SK-N-SH treated with all-trans-retinoic acid at 6 μM for 48 hours (cell line): ENCODE measurements around the gene CYTH4.

Experiments used
- ATAC-seq: fragments of 200-7000 bp; cut with Tn5 transposase; 3 replicates; pipeline ENCODE4 v1.9.1; 2020; ENCODE audit warnings: mild to moderate bottlenecking, moderate library complexity
- ARNTL ChIP-seq: fragments of 450-650 bp; formaldehyde crosslinking; IDR thresholded peaks from 2 replicates; pipeline ENCODE4 v1.5.0; 2020; ENCODE audit warnings: low read depth, mild to moderate bottlenecking, moderate library complexity, borderline replicate concordance
- BACH2 ChIP-seq: fragments of 250-450 bp; sonication (Bioruptor Pico); IDR thresholded peaks from 2 replicates; pipeline ENCODE4 v1.9.0; 2021; ENCODE audit warnings: mild to moderate bottlenecking, borderline replicate concordance
- CREB5 ChIP-seq: fragments of 250-450 bp; sonication (Bioruptor Pico); IDR thresholded peaks from 2 replicates; pipeline ENCODE4 v1.5.1; 2020; ENCODE audit warnings: low read depth, mild to moderate bottlenecking, moderate library complexity
- CSDC2 ChIP-seq: fragments of 250-450 bp; sonication (Bioruptor Pico); IDR thresholded peaks from 2 replicates; pipeline ENCODE4 v1.5.0; 2020; ENCODE audit warnings: mild to moderate bottlenecking, moderate library complexity
- CSRNP3 ChIP-seq: fragments of 250-450 bp; sonication (Bioruptor Pico); IDR thresholded peaks from 2 replicates; pipeline ENCODE4 v1.5.1; 2021; ENCODE audit warnings: mild to moderate bottlenecking, moderate library complexity
- ESRRG ChIP-seq: fragments of 250-450 bp; sonication (Bioruptor Pico); IDR thresholded peaks from 2 replicates; pipeline ENCODE4 v1.6.1; 2021; ENCODE audit warnings: mild to moderate bottlenecking
- GLIS3 ChIP-seq: fragments of 250-450 bp; sonication (Bioruptor Pico); IDR thresholded peaks from 2 replicates; pipeline ENCODE4 v1.5.0; 2020; ENCODE audit warnings: mild to moderate bottlenecking, moderate library complexity
- ISL1 ChIP-seq: fragments of 250-450 bp; sonication (Bioruptor Pico); IDR thresholded peaks from 2 replicates; pipeline ENCODE4 v2.1.2; 2022; ENCODE audit warnings: mild to moderate bottlenecking, moderate library complexity
- OSR1 ChIP-seq: fragments of 250-450 bp; sonication (Bioruptor Pico); IDR thresholded peaks from 2 replicates; pipeline ENCODE4 v1.8.0; 2022; ENCODE audit warnings: moderate library complexity, mild to moderate bottlenecking, inconsistent platforms
- PATZ1 ChIP-seq: fragments of 250-450 bp; sonication (Bioruptor Pico); IDR thresholded peaks from 2 replicates; pipeline ENCODE4 v1.8.0; 2020; ENCODE audit warnings: mild to moderate bottlenecking, moderate library complexity, borderline replicate concordance
- PPARA ChIP-seq: fragments of 250-450 bp; sonication (Bioruptor Pico); IDR thresholded peaks from 2 replicates; pipeline ENCODE4 v1.5.0; 2020; ENCODE audit warnings: mild to moderate bottlenecking, borderline replicate concordance
- RARB ChIP-seq: fragments of 250-450 bp; sonication (Bioruptor Pico); IDR thresholded peaks from 2 replicates; pipeline ENCODE4 v1.8.0; 2021; ENCODE audit warnings: mild to moderate bottlenecking, moderate library complexity
- SNAI2 ChIP-seq: fragments of 250-450 bp; sonication (Bioruptor Pico); IDR thresholded peaks from 2 replicates; pipeline ENCODE4 v1.5.0; 2020; ENCODE audit warnings: mild to moderate bottlenecking, moderate library complexity
- TCF4 ChIP-seq: fragments of 250-450 bp; sonication (Bioruptor Pico); IDR thresholded peaks from 2 replicates; pipeline ENCODE4 v1.8.0; 2021; ENCODE audit warnings: mild to moderate bottlenecking, moderate library complexity, borderline replicate concordance
- TOX ChIP-seq: fragments of 250-450 bp; sonication (Bioruptor Pico); IDR thresholded peaks from 2 replicates; pipeline ENCODE4 v1.8.0; 2021; ENCODE audit warnings: mild to moderate bottlenecking, moderate library complexity, borderline replicate concordance
- ZFP30 ChIP-seq: fragments of 450-650 bp; formaldehyde crosslinking; IDR thresholded peaks from 2 replicates; pipeline ENCODE4 v1.5.0; 2022; ENCODE audit warnings: mild to moderate bottlenecking, moderate library complexity
- ZNF565 ChIP-seq: fragments of 450-650 bp; formaldehyde crosslinking; conservative IDR thresholded peaks from 2 replicates; pipeline ENCODE4 v1.5.0; 2020; ENCODE audit warnings: low read depth, mild to moderate bottlenecking, moderate library complexity
- ZNF70 ChIP-seq: fragments of 450-650 bp; formaldehyde crosslinking; IDR thresholded peaks from 2 replicates; pipeline ENCODE4 v1.5.0; 2020; ENCODE audit warnings: mild to moderate bottlenecking, moderate library complexity
- ZNF8 ChIP-seq: fragments of 450-650 bp; formaldehyde crosslinking; IDR thresholded peaks from 2 replicates; pipeline ENCODE4 v1.5.0; 2020; ENCODE audit warnings: mild to moderate bottlenecking, moderate library complexity
- TF ChIP-seq, protein P1 (sequence below): fragments of 250-450 bp; sonication (Bioruptor Pico); IDR thresholded peaks from 2 replicates; pipeline ENCODE4 v1.8.0; 2021; ENCODE audit warnings: low read depth, mild to moderate bottlenecking, moderate library complexity, borderline replicate concordance
- TF ChIP-seq, protein P2 (sequence below): fragments of 250-450 bp; sonication (Bioruptor Pico); IDR thresholded peaks from 2 replicates; pipeline ENCODE4 v1.5.0; 2020; ENCODE audit warnings: mild to moderate bottlenecking, moderate library complexity

The CYTH4 gene

DNA sequence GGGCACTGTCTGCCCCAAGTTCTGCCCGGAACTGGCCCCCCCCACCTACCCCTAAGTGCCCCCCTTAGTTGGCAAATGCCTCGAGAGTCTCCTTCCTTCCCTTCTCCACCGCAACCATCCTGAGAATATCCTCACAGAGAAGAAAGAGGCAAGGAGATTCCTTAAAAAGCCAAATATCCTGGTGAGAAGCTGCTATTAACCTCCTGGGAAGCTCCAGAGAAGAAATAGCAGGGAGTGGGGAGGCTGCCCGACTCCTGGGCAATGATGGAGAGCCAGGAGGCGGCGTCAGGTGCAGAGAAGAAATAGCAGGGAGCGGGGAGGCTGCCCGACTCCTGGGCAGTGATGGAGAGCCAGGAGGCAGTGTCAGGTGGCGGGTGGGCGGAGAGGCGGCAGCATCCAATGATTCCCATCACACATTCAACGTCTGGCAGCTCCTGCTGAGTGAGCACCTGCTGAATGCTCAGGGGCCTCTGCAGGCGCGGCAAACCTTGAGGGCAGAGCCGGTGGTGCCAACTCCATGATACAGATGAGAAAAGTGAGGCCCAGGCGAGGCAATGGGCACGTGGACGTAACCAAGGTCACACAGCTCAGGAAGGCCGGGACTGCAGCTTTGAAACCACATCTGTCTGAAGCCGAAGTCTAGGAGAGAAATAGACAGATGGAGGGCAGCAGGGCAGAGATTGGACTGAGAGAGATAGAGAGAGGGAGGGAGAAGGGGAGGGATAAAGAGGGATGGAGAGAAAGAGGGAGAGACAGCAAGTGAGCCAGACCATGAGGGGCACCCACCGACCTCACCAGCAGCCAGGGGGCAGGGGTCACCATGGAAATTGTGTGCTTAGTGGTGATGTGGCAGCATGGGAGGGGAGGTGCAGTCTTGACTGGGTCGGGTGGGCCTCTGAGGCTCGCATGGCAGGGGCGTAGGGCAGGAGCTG lies 58.3 kb downstream of the CYTH4 start:
- TF ChIP-seq TOX (CRISPR knock-in tag) (no peak), ZNF565 (no peak), PPARA (no peak), ARNTL (CRISPR knock-in tag) (no peak), OSR1 (CRISPR knock-in tag) (no peak), CSRNP3 (CRISPR knock-in tag) (no peak), RARB (CRISPR knock-in tag) (no peak), CSDC2 (CRISPR knock-in tag) (no peak), ZFP30 (CRISPR knock-in tag) (no peak), ZNF70 (CRISPR knock-in tag) (no peak), GLIS3 (CRISPR knock-in tag) (no peak), SNAI2 (CRISPR knock-in tag) (no peak), PATZ1 (no peak), CREB5 (CRISPR knock-in tag) (no peak), ZNF8 (no peak), BACH2 (CRISPR knock-in tag) (no peak)
- TF ChIP-seq, protein P1, sequence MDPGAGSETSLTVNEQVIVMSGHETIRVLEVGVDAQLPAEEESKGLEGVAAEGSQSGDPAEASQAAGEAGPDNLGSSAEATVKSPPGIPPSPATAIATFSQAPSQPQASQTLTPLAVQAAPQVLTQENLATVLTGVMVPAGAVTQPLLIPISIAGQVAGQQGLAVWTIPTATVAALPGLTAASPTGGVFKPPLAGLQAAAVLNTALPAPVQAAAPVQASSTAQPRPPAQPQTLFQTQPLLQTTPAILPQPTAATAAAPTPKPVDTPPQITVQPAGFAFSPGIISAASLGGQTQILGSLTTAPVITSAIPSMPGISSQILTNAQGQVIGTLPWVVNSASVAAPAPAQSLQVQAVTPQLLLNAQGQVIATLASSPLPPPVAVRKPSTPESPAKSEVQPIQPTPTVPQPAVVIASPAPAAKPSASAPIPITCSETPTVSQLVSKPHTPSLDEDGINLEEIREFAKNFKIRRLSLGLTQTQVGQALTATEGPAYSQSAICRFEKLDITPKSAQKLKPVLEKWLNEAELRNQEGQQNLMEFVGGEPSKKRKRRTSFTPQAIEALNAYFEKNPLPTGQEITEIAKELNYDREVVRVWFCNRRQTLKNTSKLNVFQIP (CRISPR knock-in tag) = no peak
- TF ChIP-seq, protein P2, sequence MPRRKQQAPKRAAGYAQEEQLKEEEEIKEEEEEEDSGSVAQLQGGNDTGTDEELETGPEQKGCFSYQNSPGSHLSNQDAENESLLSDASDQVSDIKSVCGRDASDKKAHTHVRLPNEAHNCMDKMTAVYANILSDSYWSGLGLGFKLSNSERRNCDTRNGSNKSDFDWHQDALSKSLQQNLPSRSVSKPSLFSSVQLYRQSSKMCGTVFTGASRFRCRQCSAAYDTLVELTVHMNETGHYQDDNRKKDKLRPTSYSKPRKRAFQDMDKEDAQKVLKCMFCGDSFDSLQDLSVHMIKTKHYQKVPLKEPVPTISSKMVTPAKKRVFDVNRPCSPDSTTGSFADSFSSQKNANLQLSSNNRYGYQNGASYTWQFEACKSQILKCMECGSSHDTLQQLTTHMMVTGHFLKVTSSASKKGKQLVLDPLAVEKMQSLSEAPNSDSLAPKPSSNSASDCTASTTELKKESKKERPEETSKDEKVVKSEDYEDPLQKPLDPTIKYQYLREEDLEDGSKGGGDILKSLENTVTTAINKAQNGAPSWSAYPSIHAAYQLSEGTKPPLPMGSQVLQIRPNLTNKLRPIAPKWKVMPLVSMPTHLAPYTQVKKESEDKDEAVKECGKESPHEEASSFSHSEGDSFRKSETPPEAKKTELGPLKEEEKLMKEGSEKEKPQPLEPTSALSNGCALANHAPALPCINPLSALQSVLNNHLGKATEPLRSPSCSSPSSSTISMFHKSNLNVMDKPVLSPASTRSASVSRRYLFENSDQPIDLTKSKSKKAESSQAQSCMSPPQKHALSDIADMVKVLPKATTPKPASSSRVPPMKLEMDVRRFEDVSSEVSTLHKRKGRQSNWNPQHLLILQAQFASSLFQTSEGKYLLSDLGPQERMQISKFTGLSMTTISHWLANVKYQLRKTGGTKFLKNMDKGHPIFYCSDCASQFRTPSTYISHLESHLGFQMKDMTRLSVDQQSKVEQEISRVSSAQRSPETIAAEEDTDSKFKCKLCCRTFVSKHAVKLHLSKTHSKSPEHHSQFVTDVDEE = no peak
- no peak for ATAC-seq

DNA sequence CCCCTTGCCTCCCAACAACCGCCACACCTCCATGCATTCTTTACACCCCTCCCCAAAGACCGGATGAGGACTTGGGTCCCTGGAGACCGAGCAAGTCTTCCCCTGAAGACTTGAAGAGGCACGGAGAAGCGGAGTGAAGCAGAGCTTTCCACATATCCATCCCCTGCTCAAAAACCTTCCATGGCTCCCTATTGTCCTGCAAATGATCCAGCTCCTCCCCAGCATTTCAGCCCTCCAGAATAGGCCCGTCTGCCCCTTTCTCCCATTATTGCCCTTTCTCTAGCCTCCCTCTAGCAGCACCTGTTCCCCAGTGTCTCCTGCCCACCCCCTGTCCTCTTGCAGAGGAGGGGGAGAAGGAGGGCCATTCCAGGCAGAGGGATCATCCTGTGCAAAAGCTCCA lies 59.8 kb downstream of the CYTH4 start:
- no peak for TF ChIP-seq TOX (CRISPR knock-in tag)
- no peak for TF ChIP-seq ESRRG
- no peak for TF ChIP-seq PATZ1
- no peak for TF ChIP-seq ISL1 (CRISPR knock-in tag)
- TF ChIP-seq, protein P2 = no peak
- TF ChIP-seq BACH2 (CRISPR knock-in tag) = no peak
- no peak for TF ChIP-seq CSDC2 (CRISPR knock-in tag)
- TF ChIP-seq ARNTL (CRISPR knock-in tag) = no peak
- TF ChIP-seq ZFP30 (CRISPR knock-in tag) = no peak
- no peak for TF ChIP-seq SNAI2 (CRISPR knock-in tag)
- no peak for TF ChIP-seq PPARA
- no peak for TF ChIP-seq TCF4 (CRISPR knock-in tag)
- TF ChIP-seq OSR1 (CRISPR knock-in tag) = no peak
- TF ChIP-seq ZNF565 = no peak
- TF ChIP-seq, all 23 proteins: peak for 0
- no peak for ATAC-seq
